GM18861 (cell line): Measurements from ENCODE around the gene OR6C70.
"Not testable (repeated sequence)": the region's sequence is repeated elsewhere in the genome, so short reads cannot be mapped to it uniquely, and the experiment has no call there.

Experiments
- ATAC-seq: cut with Tn5 transposase; IDR thresholded peaks from one replicate; pipeline ENCODE4 v1.9.1; 2021; ENCODE audit not compliant: unreplicated experiment

Gene OR6C70

DNA sequence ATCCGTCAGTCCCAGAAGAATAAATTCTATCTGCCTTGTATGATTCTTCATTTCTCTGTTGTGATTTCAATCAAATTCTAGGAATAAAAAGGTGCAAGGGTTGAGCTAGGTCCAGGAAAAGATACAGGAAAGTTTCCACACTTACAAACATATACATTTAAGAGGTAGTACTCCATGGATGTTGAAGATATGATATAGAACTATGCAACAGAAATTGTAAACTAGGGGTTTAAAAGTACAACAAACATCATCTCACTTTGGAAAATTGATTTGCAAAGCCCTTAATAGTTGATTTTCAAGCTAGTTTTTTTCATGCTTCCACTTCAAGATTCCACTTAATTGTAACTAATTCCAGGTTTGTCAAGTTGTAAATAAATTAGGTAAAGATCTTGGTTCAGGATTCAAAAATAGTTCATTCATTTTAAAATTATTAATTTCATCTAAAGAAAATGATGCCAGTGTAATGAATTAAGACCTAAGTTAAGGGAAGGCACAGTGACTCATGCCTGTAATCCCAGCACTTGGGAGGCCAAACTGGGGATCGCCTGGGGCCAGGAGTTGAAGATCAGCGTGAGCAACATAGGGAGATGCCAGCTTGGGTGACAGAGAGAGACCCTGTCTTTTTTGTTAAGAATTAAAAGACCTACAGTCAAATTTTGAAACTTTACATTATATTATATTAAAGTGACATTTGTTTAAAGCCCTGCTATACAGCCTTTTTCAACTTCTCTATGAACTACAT, at the start of gene OR6C70:
Gene OR6C70 (minus strand): TSS at position 51 of the 742 bp plus-strand sequence. CDS start 0 bp downstream, at position 51.
- ATAC-seq: no peak

DNA sequence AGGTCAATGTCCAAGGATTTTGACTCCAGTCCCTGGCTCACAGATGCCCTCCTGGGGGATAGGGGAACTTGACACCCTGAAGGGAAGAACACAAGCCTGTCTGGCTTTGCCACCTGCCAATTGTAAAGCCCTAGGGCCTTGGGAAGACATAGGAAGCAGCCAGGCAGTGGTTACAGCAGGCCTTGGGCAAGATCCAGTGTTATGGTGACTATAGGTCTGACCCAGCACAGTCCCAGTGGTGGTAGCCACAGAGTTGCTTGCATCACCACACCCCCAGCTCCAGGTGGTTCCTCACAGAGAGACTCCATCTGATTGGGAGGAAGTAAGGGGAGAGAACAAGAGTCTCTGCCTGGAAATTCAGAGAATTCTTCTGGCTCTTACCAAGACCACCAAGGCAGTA, 46.5 kb upstream of the OR6C70 start:
- no peak for ATAC-seq

DNA sequence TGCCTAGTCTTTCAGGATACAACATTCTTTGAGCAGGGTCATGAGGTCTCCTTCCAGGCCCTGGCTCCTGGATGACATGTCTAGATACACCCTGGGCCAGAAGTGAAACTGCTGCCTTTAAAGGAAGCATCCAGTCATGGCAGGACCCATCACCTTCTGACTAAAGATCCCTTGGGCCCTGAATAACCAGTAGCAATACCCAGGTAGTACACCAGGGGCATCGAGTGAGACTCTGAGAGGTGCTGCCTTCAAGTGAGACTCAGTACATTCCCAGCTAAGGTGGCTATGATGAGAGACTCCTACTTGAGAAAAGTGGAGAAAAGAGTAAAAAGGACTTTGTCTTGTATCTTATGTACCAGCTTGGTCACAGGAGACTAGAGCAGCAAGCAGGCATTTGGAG, 45.8 kb upstream of the OR6C70 start:
- no peak for ATAC-seq

DNA sequence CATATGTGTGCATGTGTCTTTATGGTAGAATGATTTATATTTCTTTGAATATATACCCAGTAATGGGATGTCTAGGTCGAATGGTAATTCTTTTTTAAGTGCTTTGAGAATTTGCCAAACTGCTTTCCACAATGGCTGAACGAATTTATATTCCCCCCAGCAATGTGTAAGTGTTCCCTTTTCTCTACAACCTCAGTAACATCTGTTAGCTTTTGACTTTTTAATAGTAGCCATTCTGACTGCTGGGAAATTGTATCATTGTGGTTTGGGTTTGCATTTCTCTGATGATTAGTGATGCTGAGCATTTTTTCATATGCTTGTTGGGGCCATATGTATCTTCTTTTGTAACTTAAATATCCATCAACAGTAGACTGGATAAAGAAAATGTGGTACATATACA, 31.7 kb upstream of the OR6C70 start:
- no peak for ATAC-seq

DNA sequence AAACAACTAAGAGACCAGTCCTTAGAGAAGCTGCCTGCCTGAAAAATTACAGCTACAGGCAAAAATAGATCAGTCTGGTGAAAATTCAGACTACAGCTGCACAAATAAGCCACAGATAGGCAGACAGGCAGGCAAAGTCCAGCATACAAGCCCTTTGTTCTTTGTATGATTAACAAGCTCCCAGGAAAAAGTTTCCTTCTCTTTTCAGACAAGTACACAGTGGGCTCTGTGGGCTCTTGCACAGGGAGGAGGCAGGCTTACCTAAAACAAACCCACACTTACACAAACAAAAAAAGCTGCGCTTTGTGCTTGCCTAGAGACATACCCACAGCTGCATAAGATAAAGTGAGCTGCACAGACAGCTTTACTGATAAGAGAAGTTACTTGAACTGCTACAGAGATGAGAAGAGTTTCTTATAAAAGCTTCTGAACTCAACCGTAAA, 29.9 kb upstream of the OR6C70 start:
- ATAC-seq: no peak

DNA sequence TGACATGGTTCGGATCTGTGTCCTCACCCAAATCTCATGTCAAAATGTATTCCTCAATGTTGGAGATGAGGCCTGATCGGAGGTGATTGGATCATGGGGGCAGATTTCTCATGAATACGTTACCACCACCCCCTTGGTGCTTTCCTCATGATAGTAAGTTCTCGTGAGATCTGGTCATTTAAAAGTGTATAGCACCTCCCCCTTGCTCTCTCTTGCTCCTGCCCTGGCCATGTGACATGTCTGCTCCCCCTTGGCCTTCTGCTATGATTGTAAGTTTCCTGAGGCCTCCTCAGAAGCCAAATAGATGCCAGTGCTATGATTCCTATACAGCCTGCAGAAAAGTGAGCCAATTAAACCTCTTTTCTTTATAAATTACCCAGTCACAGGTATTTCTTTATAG, 29.3 kb upstream of the OR6C70 start:
- ATAC-seq: no peak

DNA sequence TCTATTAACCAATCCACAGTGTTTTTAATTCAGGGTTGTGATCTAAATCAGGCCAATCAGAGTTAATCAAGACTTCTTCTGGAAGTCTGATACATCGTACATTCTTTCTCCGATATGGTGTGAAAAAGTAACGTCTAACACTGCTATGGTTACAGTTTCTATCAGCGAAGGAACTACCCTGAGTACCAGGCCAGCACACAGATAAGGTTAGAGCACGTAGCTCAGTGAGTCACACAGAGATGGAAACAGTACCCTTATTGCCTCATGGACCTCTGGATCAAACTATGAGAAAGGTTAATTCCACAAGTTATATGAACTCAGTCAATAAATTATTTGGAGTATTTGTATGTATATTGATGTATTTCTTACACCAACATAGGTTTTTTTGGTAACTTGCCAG, 25.6 kb upstream of the OR6C70 start:
- ATAC-seq: no peak

DNA sequence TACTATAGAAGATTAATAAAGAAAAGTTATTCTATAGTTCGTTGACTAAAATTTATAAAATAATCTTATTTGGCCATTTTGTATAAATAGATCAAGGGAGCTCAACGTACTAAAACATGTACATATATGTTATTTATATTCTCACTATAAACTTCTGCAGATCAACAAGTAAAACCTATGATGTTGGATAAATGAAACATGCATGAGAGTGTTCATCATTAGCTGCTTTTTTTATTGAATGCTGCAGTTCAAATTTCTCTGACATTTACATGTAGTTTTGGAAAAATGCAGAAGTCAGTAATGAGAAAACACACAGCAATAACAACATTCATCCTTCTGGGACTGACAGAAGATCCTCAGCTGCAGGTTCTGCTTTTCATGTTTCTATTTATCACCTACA, 22.1 kb upstream of the OR6C70 start, which contains the start of gene OR6C68:
Gene OR6C68 (plus strand): TSS at position 301 of the 400 bp plus-strand sequence. CDS start 0 bp downstream, at position 301.
- ATAC-seq: no peak

DNA sequence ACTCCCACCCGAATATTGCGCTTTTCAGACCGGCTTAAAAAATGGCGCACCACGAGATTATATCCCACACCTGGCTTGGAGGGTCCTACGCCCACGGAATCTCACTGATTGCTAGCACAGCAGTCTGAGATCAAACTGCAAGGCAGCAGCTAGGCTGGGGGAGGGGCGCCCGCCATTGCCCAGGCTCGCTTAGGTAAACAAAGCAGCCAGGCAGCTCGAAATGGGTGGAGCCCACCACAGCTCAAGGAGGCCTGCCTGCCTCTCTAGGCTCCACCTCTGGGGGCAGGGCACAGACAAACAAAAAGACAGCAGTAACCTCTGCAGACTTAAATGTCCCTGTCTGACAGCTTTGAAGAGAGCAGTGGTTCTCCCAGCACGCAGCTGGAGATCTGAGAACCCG, 14.3 kb upstream of the OR6C70 start:
- ATAC-seq: not testable (repeated sequence)

DNA sequence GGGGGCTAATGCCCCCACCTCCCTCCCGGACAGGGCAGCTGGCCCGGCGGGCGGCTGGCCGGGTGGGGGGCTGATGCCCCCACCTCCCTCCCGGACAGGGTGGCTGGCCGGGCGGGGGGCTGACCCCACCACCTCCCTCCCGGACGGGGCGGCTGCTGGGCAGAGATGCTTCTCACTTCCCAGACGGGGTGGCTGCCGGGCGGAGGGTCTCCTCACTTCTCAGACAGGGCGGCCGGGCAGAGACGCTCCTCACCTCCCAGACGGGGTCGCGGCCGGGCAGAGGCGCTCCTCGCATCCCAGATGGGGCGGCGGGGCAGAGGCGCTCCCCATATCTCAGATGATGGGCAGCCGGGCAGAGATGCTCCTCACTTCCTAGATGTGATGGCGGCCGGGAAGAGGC, 9.2 kb upstream of the OR6C70 start:
- not testable (repeated sequence) for ATAC-seq

DNA sequence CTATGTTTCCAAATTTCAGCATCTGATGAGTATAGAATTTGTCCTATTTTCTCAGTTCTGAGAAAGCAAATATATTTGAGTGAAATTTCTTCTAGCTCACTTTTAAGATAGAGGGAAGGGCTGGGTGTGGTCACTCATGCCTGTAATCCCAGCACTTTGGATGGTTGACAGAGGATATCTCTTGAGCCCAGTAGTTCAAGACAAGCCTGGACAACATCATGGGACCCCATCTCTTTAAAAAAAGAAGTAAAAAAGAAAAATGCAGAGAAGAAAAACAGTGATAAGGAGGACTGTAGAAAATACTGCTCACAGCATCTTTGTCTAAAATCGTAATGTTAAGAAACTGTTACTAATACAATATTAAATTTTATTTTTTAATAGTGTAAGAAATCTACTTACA, 2.3 kb upstream of the OR6C70 start:
- ATAC-seq: no peak

DNA sequence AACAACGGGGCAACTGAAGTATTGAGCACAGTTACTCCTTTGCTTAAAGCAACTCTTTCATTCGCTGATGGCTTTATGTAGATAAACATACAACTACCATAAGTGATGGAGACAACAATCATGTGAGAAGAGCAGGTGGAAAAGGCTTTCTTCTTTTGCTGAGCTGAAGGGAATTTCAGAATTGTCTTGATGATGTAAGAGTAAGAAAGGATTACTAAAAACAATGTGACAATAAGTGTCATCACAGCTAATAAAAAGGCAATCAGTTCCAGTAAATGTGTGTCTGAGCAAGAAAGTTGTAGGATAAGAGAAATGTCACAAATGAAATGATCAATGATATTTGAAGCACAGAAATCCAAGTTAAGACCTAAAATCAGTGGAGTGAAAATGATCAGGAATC, 647 bp downstream of the OR6C70 start:
- ATAC-seq: no peak

DNA sequence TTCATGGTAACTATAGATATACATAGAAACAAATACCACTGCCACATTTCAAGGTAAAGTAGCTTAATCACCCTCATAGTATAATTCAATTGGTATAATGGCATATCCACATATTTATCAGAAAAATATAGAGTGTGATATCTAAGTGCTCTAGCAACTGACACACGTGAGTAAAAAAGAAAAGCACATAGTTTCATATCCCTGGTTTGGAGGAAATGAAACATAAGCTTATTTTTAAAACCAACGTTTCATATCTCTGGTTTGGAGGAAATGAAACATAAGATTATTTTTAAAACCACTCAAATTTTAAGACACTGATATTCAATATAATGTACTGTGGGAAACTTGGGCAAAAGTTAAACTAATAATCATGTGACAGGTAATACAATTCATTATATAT, 2.1 kb downstream of the OR6C70 start:
- ATAC-seq: no peak

DNA sequence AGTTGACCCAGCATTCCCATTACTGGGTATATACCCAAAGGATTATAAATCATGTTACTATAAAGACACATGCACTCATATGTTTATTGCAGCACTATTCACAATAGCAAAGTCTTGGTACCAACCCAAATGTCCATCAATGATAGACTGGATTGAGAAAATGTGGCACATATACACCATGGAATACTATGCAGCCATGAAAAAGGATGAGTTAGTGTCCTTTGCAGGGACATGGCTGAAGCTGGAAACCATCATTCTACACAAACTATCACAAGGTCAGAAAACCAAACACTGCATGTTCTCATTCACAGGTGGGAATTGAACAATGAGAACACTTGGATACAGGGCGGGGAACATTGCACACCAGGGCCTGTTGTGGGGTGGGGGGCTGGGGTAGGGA, 5.0 kb downstream of the OR6C70 start:
- not testable (repeated sequence) for ATAC-seq

DNA sequence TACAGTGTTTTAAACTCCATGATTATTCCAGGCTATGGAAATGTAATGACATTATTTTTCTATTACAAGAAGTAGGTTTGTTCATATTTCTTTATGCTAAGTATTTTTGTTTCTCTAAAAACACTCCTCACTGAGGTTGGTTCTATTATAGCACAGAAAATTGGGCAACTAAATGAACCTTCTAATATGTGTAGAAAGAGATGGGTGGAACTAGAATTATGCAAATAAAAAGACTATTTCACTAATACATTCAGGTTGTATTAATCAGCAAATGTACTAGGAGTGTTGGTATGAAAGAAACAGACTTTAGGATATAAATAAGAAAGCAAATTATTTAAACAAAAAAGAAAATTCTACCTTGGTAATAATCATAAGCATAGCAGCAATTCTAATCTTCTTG, 21.1 kb downstream of the OR6C70 start:
- no peak for ATAC-seq

DNA sequence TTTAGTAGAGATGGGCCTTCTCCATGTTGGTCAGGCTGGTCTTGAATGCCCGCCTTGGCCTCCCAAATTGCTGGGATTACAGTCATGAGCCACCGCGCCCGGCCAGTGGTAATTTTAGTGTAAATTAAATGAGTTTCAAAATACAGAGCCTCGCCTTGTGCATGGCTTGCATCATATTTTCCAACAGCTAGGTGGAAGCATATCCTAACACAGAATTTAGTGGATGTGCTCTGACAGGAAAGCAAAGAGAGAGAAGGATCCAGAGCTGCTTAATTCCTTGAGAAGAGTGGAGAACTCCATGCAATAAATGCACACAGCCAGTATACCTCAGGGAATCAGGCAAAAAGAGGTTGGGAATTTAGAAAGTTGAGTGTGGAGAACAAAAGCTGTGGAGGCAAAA, 23.6 kb downstream of the OR6C70 start:
- no peak for ATAC-seq

DNA sequence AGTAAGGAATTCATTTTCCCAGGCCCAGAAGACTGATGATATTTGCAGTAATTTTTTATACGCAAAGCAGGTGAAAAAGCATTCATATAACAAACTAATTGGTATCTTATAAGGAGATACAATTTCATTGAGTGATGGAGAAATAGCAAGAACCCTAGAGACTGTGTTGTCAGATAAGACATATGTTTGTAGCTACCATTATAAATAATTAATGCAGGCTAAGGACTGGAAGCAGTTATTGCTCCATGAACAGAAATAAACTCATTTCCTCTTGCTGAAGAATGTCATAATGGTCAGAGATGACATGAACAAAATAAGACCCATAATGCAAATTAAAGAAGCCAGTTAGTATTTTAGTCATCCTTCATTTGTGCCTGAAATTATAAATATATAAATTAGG, 24.6 kb downstream of the OR6C70 start:
- no peak for ATAC-seq

DNA sequence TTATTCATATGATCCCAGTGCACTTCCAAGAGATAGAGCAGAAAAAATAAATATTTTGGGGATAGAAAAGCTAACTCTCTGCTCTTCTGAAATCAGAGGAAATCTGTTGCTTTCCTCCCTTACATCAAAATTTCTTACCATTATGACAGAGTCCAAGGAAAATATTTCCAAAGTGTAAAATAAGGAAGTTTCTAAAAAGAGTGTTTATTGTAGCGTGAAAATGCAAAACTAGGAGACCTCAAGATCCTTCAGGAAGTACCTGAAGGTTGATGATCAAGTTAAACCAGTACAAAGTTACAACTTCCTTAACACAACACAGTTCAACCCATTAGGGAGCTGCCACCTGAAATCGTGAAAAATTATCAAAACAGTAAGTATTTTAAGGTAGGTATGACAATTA, 26.2 kb downstream of the OR6C70 start, which contains the start of gene OR6C2:
Gene OR6C2 (plus strand): TSS at position 301 of the 400 bp plus-strand sequence. CDS start 8,138 bp downstream, outside the sequence.
- no peak for ATAC-seq

DNA sequence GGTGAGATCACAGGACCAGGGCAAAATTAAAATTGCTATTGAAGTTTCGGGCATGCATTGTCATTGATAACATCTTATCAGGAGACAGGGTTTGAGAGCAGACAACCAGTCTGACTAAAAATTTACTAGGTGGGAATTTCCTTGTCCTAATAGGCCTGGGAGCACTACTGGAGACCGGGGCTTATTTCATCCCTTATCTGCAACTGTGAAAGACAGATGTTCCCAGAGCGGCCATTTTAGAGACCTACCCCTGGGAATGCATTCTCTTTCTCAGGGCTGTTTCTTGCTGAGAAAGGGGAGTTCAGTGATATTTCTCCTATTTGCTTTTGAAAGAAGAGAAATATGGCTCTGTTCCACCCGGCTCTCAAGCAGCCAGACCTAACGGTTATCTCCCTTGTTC, 28.7 kb downstream of the OR6C70 start:
- not testable (repeated sequence) for ATAC-seq

DNA sequence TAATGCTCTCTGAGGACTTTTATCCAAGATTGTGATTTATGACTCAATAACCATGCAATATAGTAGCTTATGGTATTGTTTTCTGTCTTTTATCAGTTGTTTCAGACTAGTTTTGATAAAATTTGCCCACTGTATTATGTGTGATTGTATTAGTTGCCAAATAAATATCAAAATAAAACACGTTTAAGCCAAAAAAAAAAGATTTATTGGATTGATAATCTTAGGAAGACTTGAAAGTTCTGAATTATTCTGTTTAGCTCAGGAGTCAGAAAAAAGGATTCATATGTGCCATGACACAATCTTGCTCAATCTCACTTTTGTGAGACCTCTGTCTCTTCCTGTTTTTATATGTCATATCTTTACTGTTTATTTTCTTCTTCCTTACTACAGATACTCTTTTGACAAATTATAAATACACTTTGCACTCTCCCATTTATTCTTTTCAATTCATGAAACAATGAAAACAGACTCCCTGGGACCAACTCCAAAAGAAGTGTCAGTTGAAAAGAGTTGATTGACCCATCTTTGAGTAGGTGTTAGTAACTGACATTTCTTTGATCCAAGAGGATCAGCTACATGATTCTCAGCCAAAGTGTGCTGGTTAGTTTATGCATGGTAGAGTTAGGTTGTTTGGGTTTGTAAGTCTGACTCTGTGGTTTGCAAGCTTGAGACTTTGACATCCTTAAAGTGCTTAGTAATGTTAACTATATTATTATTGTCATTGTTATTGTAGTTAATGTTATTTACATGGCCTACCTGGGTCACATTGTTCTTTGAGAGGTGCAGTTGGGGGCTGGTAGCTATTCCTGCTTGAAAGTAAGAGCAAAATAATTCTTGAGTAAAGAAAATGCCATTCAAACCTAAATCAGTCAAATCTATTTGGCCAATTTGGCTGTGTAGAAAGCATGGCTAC, 41.4 kb downstream of the OR6C70 start:
- ATAC-seq: no peak

DNA sequence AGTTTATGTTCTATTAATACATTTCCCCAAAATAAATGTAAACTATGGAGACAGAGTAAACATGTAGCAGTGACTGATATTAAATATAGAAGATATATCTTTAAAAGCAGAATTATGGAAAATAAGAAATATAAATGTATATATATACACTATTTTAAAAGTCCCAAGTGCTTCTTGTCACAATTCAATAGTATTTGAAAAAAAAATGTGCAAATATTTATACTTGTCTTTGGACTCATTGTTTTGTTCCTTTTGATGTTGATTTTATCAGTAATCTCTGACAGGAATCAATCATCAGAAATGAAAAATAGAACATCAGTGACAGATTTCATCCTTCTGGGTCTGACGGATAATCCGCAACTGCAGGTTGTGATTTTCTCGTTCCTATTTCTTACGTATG, 44.0 kb downstream of the OR6C70 start, which contains the start of gene OR6C76:
Gene OR6C76 (plus strand): TSS at position 301 of the 400 bp plus-strand sequence. CDS start 0 bp downstream, at position 301.
- ATAC-seq: no peak
